HUES6 (cell line): ENCODE results near the gene LRRC56.

Source experiments
- H3K27ac ChIP-seq: 2 replicates; pipeline ENCODE4 v1.7.0; 2013; ENCODE audit warnings: low read depth, mild to moderate bottlenecking, low read length, inconsistent platforms
- H3K27me3 ChIP-seq: 2 replicates; pipeline ENCODE4 v1.6.1; 2013; ENCODE audit warnings: low read length; ENCODE audit not compliant: control insufficient read depth, insufficient read depth
- H3K36me3 ChIP-seq: 2 replicates; pipeline ENCODE4 v1.6.1; 2013; ENCODE audit warnings: low read length; ENCODE audit not compliant: control insufficient read depth, insufficient read depth
- H3K4me1 ChIP-seq: 2 replicates; pipeline ENCODE4 v1.6.1; 2013; ENCODE audit warnings: low read length; ENCODE audit not compliant: control insufficient read depth, insufficient read depth
- H3K4me3 ChIP-seq: 2 replicates; pipeline ENCODE4 v1.5.1; 2013; ENCODE audit warnings: low read depth, low read length
- H3K9ac ChIP-seq: one replicate; pipeline ENCODE4 v1.6.1; 2013; ENCODE audit warnings: mild to moderate bottlenecking, low read length
- H3K9me3 ChIP-seq: 2 replicates; pipeline ENCODE4 v1.6.1; 2013; ENCODE audit warnings: low read depth, low read length; ENCODE audit not compliant: control insufficient read depth, insufficient read depth

The LRRC56 gene

GRCh38 chr11:502288-503178 lies 34.8 kb upstream of the LRRC56 start:
- H3K36me3 ChIP-seq: peaks cover 45% of the 10 kb centered on the region
- H3K9me3 ChIP-seq: peaks cover 2% of the 10 kb centered on the region; the same call in 1 of the 2 replicates
- H3K9ac ChIP-seq: no peak overlapping the region
- no peaks in the 10 kb centered on the region for H3K4me1 ChIP-seq
- no peak overlapping the region for H3K4me3 ChIP-seq
- no peak overlapping the region for H3K27ac ChIP-seq
- H3K27me3 ChIP-seq: no peaks in the 10 kb centered on the region

GRCh38 chr11:503179-503981 lies 33.9 kb upstream of the LRRC56 start:
- Histone ChIP-seq H3K9ac (peak overlapping the region; percentile 39), H3K27me3 (no peaks in the 10 kb centered on the region), H3K27ac (no peak overlapping the region), H3K36me3 (peaks cover 36% of the 10 kb centered on the region), H3K9me3 (no peaks in the 10 kb centered on the region), H3K4me3 (0 out of 2 replicates have a peak overlapping the region, but pooled peaks have one; percentile 56), H3K4me1 (no peaks in the 10 kb centered on the region; the same call in 1 of the 2 replicates)

DNA sequence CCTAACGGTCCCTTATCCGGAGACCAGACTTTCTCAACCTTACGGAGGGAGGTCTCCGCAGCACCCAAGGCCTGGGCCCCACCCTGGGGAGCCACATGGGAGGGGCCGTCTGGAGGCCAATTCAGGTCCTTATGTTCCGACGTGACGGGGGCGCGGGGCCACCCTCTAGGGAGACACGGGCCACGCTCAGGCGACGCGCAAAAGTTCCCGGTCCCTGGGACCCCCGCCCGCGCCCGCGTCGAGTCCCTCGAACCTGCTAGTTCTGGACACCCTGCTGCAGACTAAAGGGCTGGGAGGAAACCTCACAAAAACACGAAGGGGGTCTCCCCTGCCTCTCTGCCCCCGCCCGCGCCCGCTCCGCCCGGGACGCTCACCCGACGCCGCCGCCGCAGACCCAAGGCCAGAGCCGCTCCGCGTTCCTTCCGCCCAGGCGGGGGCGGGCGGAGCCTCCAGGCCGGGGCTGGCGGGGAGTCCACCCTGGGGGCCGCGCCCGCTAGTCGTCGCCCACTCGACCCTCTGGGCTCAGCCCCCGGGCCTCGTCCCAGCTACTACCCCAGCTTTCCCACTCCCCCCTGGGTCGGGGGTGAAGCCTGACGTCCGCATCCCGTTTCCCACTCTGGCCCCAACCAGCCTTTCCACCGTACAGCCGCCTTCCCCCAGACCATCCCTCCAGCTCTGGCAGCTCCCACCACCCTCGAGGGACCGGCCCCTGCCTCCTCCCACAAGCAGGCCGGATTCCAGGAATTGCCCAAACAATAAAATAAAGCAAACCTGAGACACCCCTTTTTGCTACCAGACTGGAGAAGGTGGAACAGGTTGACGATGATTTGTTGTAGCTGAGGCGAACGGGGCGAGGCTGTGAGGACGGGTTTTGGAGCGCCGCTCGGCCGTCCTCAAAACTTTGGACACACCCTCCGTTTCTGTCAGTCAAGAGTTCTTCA lies 33.0 kb upstream of the LRRC56 start:
- Histone ChIP-seq H3K27me3 (no peaks in the 10 kb centered on the region), H3K36me3 (peaks cover 31% of the 10 kb centered on the region), H3K4me1 (no peaks in the 10 kb centered on the region; the same call in 1 of the 2 replicates), H3K9me3 (no peaks in the 10 kb centered on the region), H3K4me3 (peak overlapping the region; percentile 56), H3K9ac (peak overlapping the region; percentile 62), H3K27ac (no peak overlapping the region)

DNA sequence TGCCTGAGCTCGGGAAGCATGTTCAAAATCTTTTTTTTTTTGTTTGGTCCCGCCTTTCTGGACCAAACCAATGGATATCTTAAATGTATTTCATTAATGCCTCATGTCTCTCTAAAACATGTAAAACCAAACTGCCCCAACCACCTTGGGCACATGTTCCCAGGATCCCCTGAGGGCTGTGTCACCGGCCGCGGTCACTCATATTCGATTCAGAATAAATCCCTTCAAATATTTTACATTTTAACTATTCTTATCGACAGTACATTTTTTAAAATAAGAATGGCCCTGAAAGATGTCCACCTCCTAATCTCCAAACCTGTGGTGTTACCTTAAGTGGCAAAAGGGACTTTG lies 32.4 kb upstream of the LRRC56 start:
- H3K36me3 ChIP-seq: peaks cover 24% of the 10 kb centered on the region
- H3K9ac ChIP-seq: no peak overlapping the region
- no peaks in the 10 kb centered on the region for H3K9me3 ChIP-seq
- no peaks in the 10 kb centered on the region for H3K27me3 ChIP-seq
- no peak overlapping the region for H3K27ac ChIP-seq
- H3K4me1 ChIP-seq: no peaks in the 10 kb centered on the region; the same call in 1 of the 2 replicates
- H3K4me3 ChIP-seq: peak overlapping the region; percentile 56

GRCh38 chr11:506238-506994 lies 30.9 kb upstream of the LRRC56 start:
- H3K9me3 ChIP-seq: no peaks in the 10 kb centered on the region

DNA sequence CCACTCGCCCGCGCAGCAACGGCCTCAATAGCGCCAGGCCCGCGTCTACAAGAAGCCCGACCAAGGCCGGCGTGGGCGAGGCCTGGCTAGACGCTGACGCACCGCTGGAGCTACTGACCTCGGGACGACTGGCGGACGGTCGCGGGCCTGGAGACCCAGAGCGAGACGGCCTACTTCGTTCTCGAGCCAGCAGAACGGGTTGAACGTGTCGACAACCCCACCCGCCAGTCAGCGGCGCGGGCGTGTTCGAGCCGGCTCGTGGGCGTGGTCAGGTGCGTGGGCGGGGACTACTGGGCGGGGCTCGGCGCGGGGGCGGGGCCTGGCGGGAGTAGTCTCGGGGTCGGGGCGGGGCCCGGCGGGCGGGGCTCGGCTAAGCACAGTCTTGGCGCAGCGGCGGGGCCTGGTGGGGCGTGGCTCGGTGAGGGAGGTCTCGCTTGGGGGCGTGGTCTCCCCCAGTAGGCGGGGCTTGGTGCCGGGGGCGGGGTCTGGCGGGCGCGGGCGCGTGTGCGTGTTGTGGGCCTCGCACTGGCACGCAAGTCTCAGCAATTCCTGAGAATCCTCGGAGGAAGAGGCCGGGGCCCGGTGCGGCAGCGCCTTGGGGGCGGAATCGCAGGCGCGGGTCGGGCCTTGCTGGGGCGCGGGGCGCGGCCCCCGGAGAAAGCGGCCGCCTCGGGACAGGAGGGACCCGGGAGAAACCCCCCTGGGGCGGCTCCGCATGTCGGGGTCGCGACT lies 30.2 kb upstream of the LRRC56 start, which contains the start of gene RNH1:
Gene RNH1, minus strand, starts transcription at position 248 of the 732 bp plus-strand sequence. CDS start 5,080 bp downstream, outside the sequence.
- H3K9ac ChIP-seq: peak within 1 kb of the TSS; percentile 96

More at GRCh38 chr11:506238-506994, 30.9 kb upstream of the LRRC56 start:
- no peaks in the 10 kb centered on the region for H3K27me3 ChIP-seq
- no peaks in the 10 kb centered on the region; the same call in 1 of the 2 replicates for H3K4me1 ChIP-seq
- peak overlapping the region; percentile 96 for H3K9ac ChIP-seq
- H3K36me3 ChIP-seq: peaks cover 11% of the 10 kb centered on the region
- H3K27ac ChIP-seq: peak overlapping the region; percentile 97
- H3K4me3 ChIP-seq: peak overlapping the region; percentile 77

DNA sequence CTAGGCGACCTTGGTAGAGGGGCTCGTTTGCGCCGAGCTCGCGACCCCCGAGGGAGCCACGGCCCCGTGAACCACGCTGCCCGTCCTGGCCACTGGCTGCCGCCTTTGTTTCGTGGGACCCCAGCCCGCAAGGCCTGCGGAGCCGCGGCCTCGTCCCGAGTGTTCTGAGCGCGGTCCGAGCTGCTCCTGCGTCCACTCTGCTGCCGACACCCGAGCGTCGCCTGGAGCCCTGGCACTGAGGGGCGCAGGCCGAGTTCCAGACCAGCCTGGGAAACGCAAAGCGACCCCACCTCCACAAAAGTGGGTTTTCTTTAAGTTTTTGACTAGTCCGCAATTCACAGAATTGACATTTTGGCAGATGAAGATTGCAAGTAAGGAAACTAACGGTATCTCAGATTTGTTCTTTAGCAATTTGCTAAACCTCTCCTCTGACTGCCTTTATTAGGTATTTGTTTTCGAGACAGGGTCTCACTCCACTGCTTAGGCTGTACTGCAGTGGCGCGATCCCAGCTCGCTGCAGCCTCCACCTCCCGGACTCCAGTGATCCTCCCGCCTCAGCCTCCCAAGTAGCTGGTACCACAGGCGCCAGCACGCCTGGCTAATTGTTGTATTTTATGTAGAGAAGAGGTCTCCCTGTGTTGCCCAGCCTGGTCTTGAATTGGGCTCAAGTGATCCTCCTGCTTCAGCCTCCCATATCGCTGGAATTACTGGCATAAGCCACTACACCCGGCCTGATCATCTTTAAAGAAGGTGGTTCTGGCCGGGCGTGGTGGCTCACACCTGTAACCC lies 29.4 kb upstream of the LRRC56 start:
- peaks cover 4% of the 10 kb centered on the region for H3K36me3 ChIP-seq
- peak overlapping the region; percentile 78 for H3K9ac ChIP-seq
- no peaks in the 10 kb centered on the region; the same call in 1 of the 2 replicates for H3K4me1 ChIP-seq
- H3K27ac ChIP-seq: no peak overlapping the region
- H3K27me3 ChIP-seq: no peaks in the 10 kb centered on the region
- H3K9me3 ChIP-seq: no peaks in the 10 kb centered on the region
- peak overlapping the region; percentile 92 for H3K4me3 ChIP-seq

More for the DNA sequence above, 30.2 kb upstream of the LRRC56 start, which contains the start of gene RNH1:
- no peaks in the 10 kb centered on the region; the same call in 1 of the 2 replicates for H3K4me1 ChIP-seq
- peak within 1 kb of the TSS; percentile 92 for H3K4me3 ChIP-seq
- no peaks in the 10 kb centered on the region for H3K9me3 ChIP-seq
- peak within 1 kb of the TSS; percentile 97 for H3K27ac ChIP-seq
- H3K27me3 ChIP-seq: no peaks in the 10 kb centered on the region
- H3K36me3 ChIP-seq: peaks cover 4% of the 10 kb centered on the region

GRCh38 chr11:508956-509355 lies 28.4 kb upstream of the LRRC56 start:
- Histone ChIP-seq H3K36me3 (peaks cover 4% of the 10 kb centered on the region), H3K4me3 (no peak overlapping the region), H3K9me3 (no peaks in the 10 kb centered on the region), H3K4me1 (no peaks in the 10 kb centered on the region; the same call in 1 of the 2 replicates), H3K27ac (no peak overlapping the region), H3K27me3 (no peaks in the 10 kb centered on the region), H3K9ac (no peak overlapping the region)
